ENCODE data around the gene BRSK1.

BRSK1 gene

GRCh38 chr19:55283548-55284377 is at the start of gene BRSK1:
TSS of gene BRSK1 (plus strand) at chr19:55283997. CDS start at chr19:55284443, 446 bp downstream.
- ChIA-PET CTCF (interaction anchor here (1.2 kb wide), 1 partner anchor 18 kb away, joined by 4 read pairs; no protein-coding TSS in a partner anchor), POLR2A (no interaction called here)
- no peak for DNase-seq (ENCODE audit: extremely low spot score)
- no peak for TF ChIP-seq CTCF (IDR thresholded peaks at IDR 0.05; ENCODE audit: control extremely low read depth, extremely low read depth, low read depth, missing control alignments)

GRCh38 chr19:55238030-55238429 is 45.8 kb upstream of the BRSK1 start:
- no peak for DNase-seq (ENCODE audit: extremely low spot score)
- no peak for TF ChIP-seq CTCF (IDR thresholded peaks at IDR 0.05; ENCODE audit: control extremely low read depth, extremely low read depth, low read depth, missing control alignments)
- POLR2A ChIA-PET: no interaction called here
- CTCF ChIA-PET: interaction anchor here (1.2 kb wide), 1 partner anchor 8 kb away, joined by 3 read pairs; no protein-coding TSS in a partner anchor

GRCh38 chr19:55239004-55239403 is 44.8 kb upstream of the BRSK1 start:
- ChIA-PET CTCF (no interaction called here), POLR2A (no interaction called here)
- no peak for TF ChIP-seq CTCF (IDR thresholded peaks at IDR 0.05; ENCODE audit: control extremely low read depth, extremely low read depth, low read depth, missing control alignments)
- no peak for DNase-seq (ENCODE audit: extremely low spot score)

- no peak for TF ChIP-seq CTCF (IDR thresholded peaks at IDR 0.05; ENCODE audit: control extremely low read depth, extremely low read depth, low read depth, missing control alignments)
- no peak for DNase-seq (ENCODE audit: extremely low spot score)
- CTCF ChIA-PET: interaction anchor here (1.2 kb wide), 1 partner anchor 15 kb away, joined by 3 read pairs; no protein-coding TSS in a partner anchor
- POLR2A ChIA-PET: no interaction called here
These were observed 43.1 kb upstream of the BRSK1 start for GRCh38 chr19:55240713-55241020.

GRCh38 chr19:55241143-55241934 is 42.5 kb upstream of the BRSK1 start:
- CTCF ChIA-PET: interaction anchor here (0.6 to 1.7 kb wide), 4 partner anchors 13 to 60 kb away, joined by 3 to 5 read pairs (median 4); partner anchors contain the start of gene TMEM86B
- POLR2A ChIA-PET: no interaction called here
- no peak for DNase-seq (ENCODE audit: extremely low spot score)
- TF ChIP-seq CTCF (IDR thresholded peaks at IDR 0.05; ENCODE audit: control extremely low read depth, extremely low read depth, low read depth, missing control alignments): no peak

- DNase-seq (ENCODE audit: extremely low spot score): no peak
- POLR2A ChIA-PET: no interaction called here
- CTCF ChIA-PET: interaction anchor here (0.6 to 1.7 kb wide), 4 partner anchors 14 to 60 kb away, joined by 3 to 5 read pairs (median 4); partner anchors contain the start of gene TMEM86B
- no peak for TF ChIP-seq CTCF (IDR thresholded peaks at IDR 0.05; ENCODE audit: control extremely low read depth, extremely low read depth, low read depth, missing control alignments)
These were observed 41.8 kb upstream of the BRSK1 start for GRCh38 chr19:55241935-55242464.

Measured in GM10248 (cell line).